ENCODE data around the gene ACER3. TPM values are rescaled to one million over a fixed set of nuclear protein-coding genes. Genes with fewer than 3 reads are reported as not detected.

ACER3 gene
- total RNA-seq, 4 donors from 2014 or later: 6.5 to 58.9 (median 27.4) TPM

GRCh38 chr11:77040401-77040777 is 179.7 kb downstream of the ACER3 start:
- H3K4me1 ChIP-seq: peaks cover 0 to 6% of the 10 kb centered on the region in 2 donors
- H3K4me3 ChIP-seq: no peak overlapping the region
- intact Hi-C loops (cut with DNase I; ENCODE audit: low total_unique reads): no loop called here
- H3K9me3 ChIP-seq: no peaks in the 10 kb centered on the region
- no peak for DNase-seq
- H3K36me3 ChIP-seq: no peaks in the 10 kb centered on the region
- H3K27me3 ChIP-seq: peaks cover 0 to 5% of the 10 kb centered on the region in 2 donors
- no peak for TF ChIP-seq CTCF (IDR thresholded peaks at IDR 0.05)
- no peak overlapping the region for H3K27ac ChIP-seq

- TF ChIP-seq CTCF (IDR thresholded peaks at IDR 0.05): no peak
- TF ChIP-seq POLR2A (IDR thresholded peaks at IDR 0.05): no peak
- Histone ChIP-seq H3K36me3 (no peaks in the 10 kb centered on the region), H3K4me3 (no peak overlapping the region), H3K27ac (no peak overlapping the region), H3K9me3 (no peaks in the 10 kb centered on the region), H3K27me3 (peaks cover 0 to 5% of the 10 kb centered on the region in 2 donors), H3K4me1 (peaks cover 0 to 6% of the 10 kb centered on the region in 2 donors)
- intact Hi-C loops (cut with DNase I; ENCODE audit: low total_unique reads): no loop called here
- DNase-seq: no peak
These were observed 180.2 kb downstream of the ACER3 start for GRCh38 chr11:77040889-77041288.

- intact Hi-C loops (cut with DNase I; ENCODE audit: low total_unique reads): no loop called here
- Histone ChIP-seq H3K9me3 (no peaks in the 10 kb centered on the region), H3K27me3 (peaks cover 0 to 5% of the 10 kb centered on the region in 2 donors), H3K27ac (no peak overlapping the region), H3K4me1 (peaks cover 0 to 9% of the 10 kb centered on the region in 2 donors), H3K4me3 (no peak overlapping the region), H3K36me3 (no peaks in the 10 kb centered on the region)
- DNase-seq: no peak
- no peak for TF ChIP-seq POLR2A (IDR thresholded peaks at IDR 0.05)
- TF ChIP-seq CTCF (IDR thresholded peaks at IDR 0.05): no peak
These were observed 181.5 kb downstream of the ACER3 start for GRCh38 chr11:77042111-77042726.

GRCh38 chr11:77044356-77044755 is 183.6 kb downstream of the ACER3 start:
- Histone ChIP-seq H3K27ac (no peak overlapping the region), H3K27me3 (peaks cover 0 to 5% of the 10 kb centered on the region in 2 donors), H3K4me1 (peaks cover 0 to 9% of the 10 kb centered on the region in 2 donors), H3K4me3 (no peak overlapping the region), H3K36me3 (no peaks in the 10 kb centered on the region), H3K9me3 (no peaks in the 10 kb centered on the region)
- TF ChIP-seq POLR2A (IDR thresholded peaks at IDR 0.05): no peak
- no peak for TF ChIP-seq CTCF (IDR thresholded peaks at IDR 0.05)
- intact Hi-C loops (cut with DNase I; ENCODE audit: low total_unique reads): no loop called here
- no peak for DNase-seq

- no peak overlapping the region for H3K4me3 ChIP-seq
- H3K27me3 ChIP-seq: peaks cover 0 to 5% of the 10 kb centered on the region in 2 donors
- no peaks in the 10 kb centered on the region for H3K9me3 ChIP-seq
- no peaks in the 10 kb centered on the region for H3K36me3 ChIP-seq
- peaks cover 0 to 7% of the 10 kb centered on the region in 2 donors for H3K4me1 ChIP-seq
- DNase-seq: no peak
- no peak for TF ChIP-seq POLR2A (IDR thresholded peaks at IDR 0.05)
- no peak overlapping the region for H3K27ac ChIP-seq
- intact Hi-C loops (cut with DNase I; ENCODE audit: low total_unique reads): loop anchor here (5.0 kb wide), 1 partner anchor 47 kb away; no protein-coding TSS in a partner anchor
These were observed 184.2 kb downstream of the ACER3 start for GRCh38 chr11:77044886-77045285.
